ENCODE results near the gene ARHGAP27. TPM values are rescaled to one million over a fixed set of nuclear protein-coding genes. Genes with fewer than 3 reads are reported as not detected.

Gene ARHGAP27
- total and polyA plus RNA-seq, 2 donors, result 23.1 to 73.8 TPM

GRCh38 chr17:45374501-45374900 is 58.2 kb downstream of the ARHGAP27 start:
- H3K27ac ChIP-seq (ENCODE audit: low read depth in 1 of 2, low read length in 1 of 2), result no peak overlapping the region
- H3K4me3 ChIP-seq (ENCODE audit: low read length in 2 of 2), result no peak overlapping the region
- no peaks in the 10 kb centered on the region for H3K9me3 ChIP-seq (ENCODE audit: control insufficient read depth in 2 of 2, insufficient read depth in 1 of 2, low read length in 1 of 2)
- DNase-seq (ENCODE audit: low read depth in 6 of 9, low spot score in 9 of 9), result no peak
- peaks cover 0 to 17% of the 10 kb centered on the region in 2 donors for H3K4me1 ChIP-seq (ENCODE audit: control insufficient read depth in 2 of 2, insufficient read depth in 2 of 2, low read length in 2 of 2)
- no peaks in the 10 kb centered on the region for H3K36me3 ChIP-seq (ENCODE audit: control insufficient read depth in 2 of 2, insufficient read depth in 2 of 2, low read length in 1 of 2)
- WGBS, result 98% methylated on average over 6 of the region's 6 CpGs
- peaks cover 4 to 22% of the 10 kb centered on the region in 2 donors for H3K27me3 ChIP-seq (ENCODE audit: control insufficient read depth in 2 of 2, insufficient read depth in 1 of 2, low read length in 1 of 2)

GRCh38 chr17:45372325-45372869 is 60.3 kb downstream of the ARHGAP27 start:
- no peak overlapping the region for H3K4me3 ChIP-seq (ENCODE audit: low read length in 2 of 2)
- peak overlapping the region in 1 of 2 donors; percentile 73 for H3K27ac ChIP-seq (ENCODE audit: low read depth in 1 of 2, low read length in 1 of 2)
- H3K27me3 ChIP-seq (ENCODE audit: control insufficient read depth in 2 of 2, insufficient read depth in 1 of 2, low read length in 1 of 2), result peaks cover 4 to 22% of the 10 kb centered on the region in 2 donors
- no peaks in the 10 kb centered on the region for H3K36me3 ChIP-seq (ENCODE audit: control insufficient read depth in 2 of 2, insufficient read depth in 2 of 2, low read length in 1 of 2)
- peaks cover 0 to 17% of the 10 kb centered on the region in 2 donors for H3K4me1 ChIP-seq (ENCODE audit: control insufficient read depth in 2 of 2, insufficient read depth in 2 of 2, low read length in 2 of 2)
- no peak for DNase-seq (ENCODE audit: low read depth in 6 of 9, low spot score in 9 of 9)
- WGBS, result 95% methylated on average over 8 of the region's 8 CpGs
- no peaks in the 10 kb centered on the region for H3K9me3 ChIP-seq (ENCODE audit: control insufficient read depth in 2 of 2, insufficient read depth in 1 of 2, low read length in 1 of 2)

GRCh38 chr17:45371414-45372324 is 61.0 kb downstream of the ARHGAP27 start:
- 28% methylated on average over 55 of the region's 55 CpGs for WGBS

GRCh38 chr17:45370949-45371413 is 61.7 kb downstream of the ARHGAP27 start:
- no peak for DNase-seq (ENCODE audit: low read depth in 6 of 9, low spot score in 9 of 9)
- H3K27me3 ChIP-seq (ENCODE audit: control insufficient read depth in 2 of 2, insufficient read depth in 1 of 2, low read length in 1 of 2), result peaks cover 4 to 22% of the 10 kb centered on the region in 2 donors
- H3K36me3 ChIP-seq (ENCODE audit: control insufficient read depth in 2 of 2, insufficient read depth in 2 of 2, low read length in 1 of 2), result no peaks in the 10 kb centered on the region
- peaks cover 0 to 7% of the 10 kb centered on the region in 2 donors for H3K4me1 ChIP-seq (ENCODE audit: control insufficient read depth in 2 of 2, insufficient read depth in 2 of 2, low read length in 2 of 2)
- WGBS, result 88% methylated on average over 8 of the region's 8 CpGs
- no peaks in the 10 kb centered on the region for H3K9me3 ChIP-seq (ENCODE audit: control insufficient read depth in 2 of 2, insufficient read depth in 1 of 2, low read length in 1 of 2)
- H3K27ac ChIP-seq (ENCODE audit: low read depth in 1 of 2, low read length in 1 of 2), result no peak overlapping the region
- H3K4me3 ChIP-seq (ENCODE audit: low read length in 2 of 2), result no peak overlapping the region

More at GRCh38 chr17:45371414-45372324, 61.0 kb downstream of the ARHGAP27 start:
- Histone ChIP-seq H3K9me3 (ENCODE audit: control insufficient read depth in 2 of 2, insufficient read depth in 1 of 2, low read length in 1 of 2) (no peaks in the 10 kb centered on the region), H3K4me3 (ENCODE audit: low read length in 2 of 2) (peak overlapping the region in 1 of 2 donors; percentile 13), H3K4me1 (ENCODE audit: control insufficient read depth in 2 of 2, insufficient read depth in 2 of 2, low read length in 2 of 2) (peaks cover 0 to 14% of the 10 kb centered on the region in 2 donors), H3K27me3 (ENCODE audit: control insufficient read depth in 2 of 2, insufficient read depth in 1 of 2, low read length in 1 of 2) (peaks cover 4 to 22% of the 10 kb centered on the region in 2 donors), H3K36me3 (ENCODE audit: control insufficient read depth in 2 of 2, insufficient read depth in 2 of 2, low read length in 1 of 2) (no peaks in the 10 kb centered on the region), H3K27ac (ENCODE audit: low read depth in 1 of 2, low read length in 1 of 2) (peak overlapping the region; percentile 41 to 77)
- no peak for DNase-seq (ENCODE audit: low read depth in 6 of 9, low spot score in 9 of 9)

- peaks cover 4 to 26% of the 10 kb centered on the region in 2 donors for H3K27me3 ChIP-seq (ENCODE audit: control insufficient read depth in 2 of 2, insufficient read depth in 1 of 2, low read length in 1 of 2)
- whole genome bisulfite sequencing, result 95% methylated on average over 1 of the region's 1 CpG
- no peak for DNase-seq (ENCODE audit: low read depth in 6 of 9, low spot score in 9 of 9)
- H3K9me3 ChIP-seq (ENCODE audit: control insufficient read depth in 2 of 2, insufficient read depth in 1 of 2, low read length in 1 of 2), result no peaks in the 10 kb centered on the region
- peaks cover 0 to 6% of the 10 kb centered on the region in 2 donors for H3K4me1 ChIP-seq (ENCODE audit: control insufficient read depth in 2 of 2, insufficient read depth in 2 of 2, low read length in 2 of 2)
- no peaks in the 10 kb centered on the region for H3K36me3 ChIP-seq (ENCODE audit: control insufficient read depth in 2 of 2, insufficient read depth in 2 of 2, low read length in 1 of 2)
- no peak overlapping the region for H3K27ac ChIP-seq (ENCODE audit: low read depth in 1 of 2, low read length in 1 of 2)
- no peak overlapping the region for H3K4me3 ChIP-seq (ENCODE audit: low read length in 2 of 2)
Observed at GRCh38 chr17:45369421-45369820, 63.2 kb downstream of the ARHGAP27 start.

- H3K27me3 ChIP-seq (ENCODE audit: control insufficient read depth in 2 of 2, insufficient read depth in 1 of 2, low read length in 1 of 2), result peaks cover 4 to 26% of the 10 kb centered on the region in 2 donors
Observed at GRCh38 chr17:45368651-45369050, 64.0 kb downstream of the ARHGAP27 start.

GRCh38 chr17:45367216-45367615 is 65.5 kb downstream of the ARHGAP27 start:
- no peak for DNase-seq (ENCODE audit: low read depth in 6 of 9, low spot score in 9 of 9)

More at GRCh38 chr17:45368651-45369050, 64.0 kb downstream of the ARHGAP27 start:
- Histone ChIP-seq H3K4me3 (ENCODE audit: low read length in 2 of 2) (no peak overlapping the region), H3K36me3 (ENCODE audit: control insufficient read depth in 2 of 2, insufficient read depth in 2 of 2, low read length in 1 of 2) (no peaks in the 10 kb centered on the region), H3K27ac (ENCODE audit: low read depth in 1 of 2, low read length in 1 of 2) (no peak overlapping the region), H3K4me1 (ENCODE audit: control insufficient read depth in 2 of 2, insufficient read depth in 2 of 2, low read length in 2 of 2) (peaks cover 0 to 9% of the 10 kb centered on the region in 2 donors), H3K9me3 (ENCODE audit: control insufficient read depth in 2 of 2, insufficient read depth in 1 of 2, low read length in 1 of 2) (no peaks in the 10 kb centered on the region)
- DNase-seq (ENCODE audit: low read depth in 6 of 9, low spot score in 9 of 9), result no peak

GRCh38 chr17:45366691-45367090 is 66.0 kb downstream of the ARHGAP27 start:
- DNase-seq (ENCODE audit: low read depth in 6 of 9, low spot score in 9 of 9), result no peak
- H3K4me1 ChIP-seq (ENCODE audit: control insufficient read depth in 2 of 2, insufficient read depth in 2 of 2, low read length in 2 of 2), result peaks cover 0 to 4% of the 10 kb centered on the region in 2 donors
- peaks cover 0 to under 1% of the 10 kb centered on the region in 2 donors for H3K9me3 ChIP-seq (ENCODE audit: control insufficient read depth in 2 of 2, insufficient read depth in 1 of 2, low read length in 1 of 2)
- peaks cover 4 to 17% of the 10 kb centered on the region in 2 donors for H3K27me3 ChIP-seq (ENCODE audit: control insufficient read depth in 2 of 2, insufficient read depth in 1 of 2, low read length in 1 of 2)
- no peak overlapping the region for H3K27ac ChIP-seq (ENCODE audit: low read depth in 1 of 2, low read length in 1 of 2)
- no peak overlapping the region for H3K4me3 ChIP-seq (ENCODE audit: low read length in 2 of 2)
- no peaks in the 10 kb centered on the region for H3K36me3 ChIP-seq (ENCODE audit: control insufficient read depth in 2 of 2, insufficient read depth in 2 of 2, low read length in 1 of 2)
- WGBS, result 96% methylated on average over 6 of the region's 6 CpGs

More at GRCh38 chr17:45367216-45367615, 65.5 kb downstream of the ARHGAP27 start:
- Histone ChIP-seq H3K27ac (ENCODE audit: low read depth in 1 of 2, low read length in 1 of 2) (no peak overlapping the region), H3K4me1 (ENCODE audit: control insufficient read depth in 2 of 2, insufficient read depth in 2 of 2, low read length in 2 of 2) (peaks cover 0 to 7% of the 10 kb centered on the region in 2 donors), H3K36me3 (ENCODE audit: control insufficient read depth in 2 of 2, insufficient read depth in 2 of 2, low read length in 1 of 2) (no peaks in the 10 kb centered on the region), H3K27me3 (ENCODE audit: control insufficient read depth in 2 of 2, insufficient read depth in 1 of 2, low read length in 1 of 2) (peaks cover 4 to 22% of the 10 kb centered on the region in 2 donors), H3K9me3 (ENCODE audit: control insufficient read depth in 2 of 2, insufficient read depth in 1 of 2, low read length in 1 of 2) (no peaks in the 10 kb centered on the region), H3K4me3 (ENCODE audit: low read length in 2 of 2) (no peak overlapping the region)
- WGBS, result 98% methylated on average over 7 of the region's 7 CpGs

GRCh38 chr17:45366049-45366448 is 66.6 kb downstream of the ARHGAP27 start:
- H3K9me3 ChIP-seq (ENCODE audit: control insufficient read depth in 2 of 2, insufficient read depth in 1 of 2, low read length in 1 of 2), result peaks cover 0 to 2% of the 10 kb centered on the region in 2 donors
- H3K4me1 ChIP-seq (ENCODE audit: control insufficient read depth in 2 of 2, insufficient read depth in 2 of 2, low read length in 2 of 2), result peaks cover 0 to 4% of the 10 kb centered on the region in 2 donors
- no peak overlapping the region for H3K4me3 ChIP-seq (ENCODE audit: low read length in 2 of 2)
- H3K36me3 ChIP-seq (ENCODE audit: control insufficient read depth in 2 of 2, insufficient read depth in 2 of 2, low read length in 1 of 2), result no peaks in the 10 kb centered on the region
- WGBS, result 97% methylated on average over 3 of the region's 3 CpGs
- peaks cover under 1 to 11% of the 10 kb centered on the region in 2 donors for H3K27me3 ChIP-seq (ENCODE audit: control insufficient read depth in 2 of 2, insufficient read depth in 1 of 2, low read length in 1 of 2)
- no peak overlapping the region for H3K27ac ChIP-seq (ENCODE audit: low read depth in 1 of 2, low read length in 1 of 2)
- DNase-seq (ENCODE audit: low read depth in 6 of 9, low spot score in 9 of 9), result no peak

Data from thymus (tissue), 11 donors.